ENCODE results near the gene ICOS. TPM values are rescaled to one million over a fixed set of nuclear protein-coding genes. Genes with fewer than 3 reads are reported as not detected.

The ICOS gene
- total and polyA plus RNA-seq, 2 donors (not counting 3 experiments of a cell fraction or from before 2014, with no cell fraction given): not detected

- H3K9ac ChIP-seq (replicated peaks; ENCODE audit: extremely low read depth, insufficient read depth, low read length): no peak overlapping the region
- TF ChIP-seq JUN (IDR thresholded peaks at IDR 0.05; ENCODE audit: borderline replicate concordance, insufficient read depth, insufficient read length, low read depth) (no peak), MYC (IDR thresholded peaks at IDR 0.05; ENCODE audit: low read depth, low read length) (no peak), POLR2AphosphoS5 (IDR thresholded peaks at IDR 0.05; ENCODE audit: insufficient read depth, low read depth, low read length) (no peak), CTCF (IDR thresholded peaks at IDR 0.05; ENCODE audit: extremely low read depth in 1 of 2, insufficient read depth in 1 of 2, low read depth in 1 of 2, low read length in 2 of 2) (no peak), GATA2 (IDR thresholded peaks at IDR 0.05; ENCODE audit: insufficient read depth, insufficient read length, low read depth, low read length) (no peak)
- no peaks in the 10 kb centered on the region for H3K36me3 ChIP-seq (ENCODE audit: control insufficient read depth in 2 of 2, extremely low read depth in 1 of 2, insufficient read depth in 2 of 2, low read length in 2 of 2)
- ChIA-PET POLR2A (no interaction called here), CTCF (no interaction called here)
- H3K4me3 ChIP-seq (replicated peaks in 1 of 3; ENCODE audit: insufficient read depth in 1 of 3, low read depth in 1 of 3, low read length in 3 of 3): no peak overlapping the region
- no peaks in the 10 kb centered on the region for H4K20me1 ChIP-seq (replicated peaks; ENCODE audit: control insufficient read depth, extremely low read depth, insufficient read depth, low read length)
- no peak overlapping the region for H2AFZ ChIP-seq (ENCODE audit: low read depth, low read length)
- DNase-seq (ENCODE audit: low read depth, low spot score) (no peak), FAIRE-seq (no peak)
- peaks cover 2 to 6% of the 10 kb centered on the region in 2 experiments for H3K27me3 ChIP-seq (ENCODE audit: control insufficient read depth in 2 of 2, insufficient read depth in 2 of 2, low read length in 2 of 2)
- H3K79me2 ChIP-seq (ENCODE audit: control insufficient read depth, insufficient read depth, low read length): no peaks in the 10 kb centered on the region
- H3K4me1 ChIP-seq (ENCODE audit: control insufficient read depth, extremely low read depth, insufficient read depth, low read length): no peaks in the 10 kb centered on the region
- intact Hi-C loops (cut with micrococcal nuclease): no loop called here
- dilution Hi-C loops (cut with MboI; ENCODE audit: extremely low pct_ligation_motif_present, low sequenced_read_pairs): no loop called here
- no TSS peak for BruUV-seq (replicated peaks)
- H3K4me2 ChIP-seq (ENCODE audit: insufficient read depth, low read length): no peak overlapping the region
- H3K9me1 ChIP-seq (replicated peaks; ENCODE audit: control insufficient read depth, extremely low read depth, insufficient read depth, low read length): no peaks in the 10 kb centered on the region
- no peak overlapping the region for H3K27ac ChIP-seq (ENCODE audit: insufficient read depth, low read depth, low read length)
- H3K9me3 ChIP-seq (replicated peaks; ENCODE audit: control insufficient read depth, insufficient read depth, low read length): no peaks in the 10 kb centered on the region
Measured at GRCh38 chr2:203982276-203982675, 45.7 kb downstream of the ICOS start.

- H3K27me3 ChIP-seq (ENCODE audit: control insufficient read depth in 2 of 2, insufficient read depth in 2 of 2, low read length in 2 of 2): peaks cover 2 to 6% of the 10 kb centered on the region in 2 experiments
- no peak overlapping the region for H2AFZ ChIP-seq (ENCODE audit: low read depth, low read length)
- intact Hi-C loops (cut with micrococcal nuclease) (no loop called here), dilution Hi-C loops (cut with MboI; ENCODE audit: extremely low pct_ligation_motif_present, low sequenced_read_pairs) (no loop called here)
- no peak overlapping the region for H3K9ac ChIP-seq (replicated peaks; ENCODE audit: extremely low read depth, insufficient read depth, low read length)
- no peaks in the 10 kb centered on the region for H3K36me3 ChIP-seq (ENCODE audit: control insufficient read depth in 2 of 2, extremely low read depth in 1 of 2, insufficient read depth in 2 of 2, low read length in 2 of 2)
- H3K4me3 ChIP-seq (replicated peaks in 1 of 3; ENCODE audit: insufficient read depth in 1 of 3, low read depth in 1 of 3, low read length in 3 of 3): no peak overlapping the region
- no TSS peak for BruUV-seq (replicated peaks)
- no peaks in the 10 kb centered on the region for H3K79me2 ChIP-seq (ENCODE audit: control insufficient read depth, insufficient read depth, low read length)
- H3K4me2 ChIP-seq (ENCODE audit: insufficient read depth, low read length): no peak overlapping the region
- H3K9me1 ChIP-seq (replicated peaks; ENCODE audit: control insufficient read depth, extremely low read depth, insufficient read depth, low read length): no peaks in the 10 kb centered on the region
- ChIA-PET CTCF (no interaction called here), POLR2A (no interaction called here)
- no peaks in the 10 kb centered on the region for H4K20me1 ChIP-seq (replicated peaks; ENCODE audit: control insufficient read depth, extremely low read depth, insufficient read depth, low read length)
- no peaks in the 10 kb centered on the region for H3K4me1 ChIP-seq (ENCODE audit: control insufficient read depth, extremely low read depth, insufficient read depth, low read length)
- FAIRE-seq (no peak), DNase-seq (ENCODE audit: low read depth, low spot score) (no peak)
- no peak for TF ChIP-seq CTCF (IDR thresholded peaks at IDR 0.05; ENCODE audit: extremely low read depth in 1 of 2, insufficient read depth in 1 of 2, low read depth in 1 of 2, low read length in 2 of 2)
- TF ChIP-seq FOS (IDR thresholded peaks at IDR 0.05; ENCODE audit: borderline replicate concordance, insufficient read depth, low read length): no peak
- no peak for TF ChIP-seq EZH2 (IDR thresholded peaks at IDR 0.05; ENCODE audit: borderline replicate concordance, low read depth, low read length, severe bottlenecking)
- H3K9me3 ChIP-seq (replicated peaks; ENCODE audit: control insufficient read depth, insufficient read depth, low read length): no peaks in the 10 kb centered on the region
- H3K27ac ChIP-seq (ENCODE audit: insufficient read depth, low read depth, low read length): no peak overlapping the region
Measured at GRCh38 chr2:203983064-203983715, 46.6 kb downstream of the ICOS start.
